Colonic mucosa (tissue), 4 donors: ENCODE data around the gene CERKL. TPM values are rescaled to one million over a fixed set of nuclear protein-coding genes. Genes with fewer than 3 reads are reported as not detected.
A peak's percentile ranks its signal among the peaks of the same experiment; 100 is the strongest.

ENCODE experiments used
- DNase-seq: peaks from one replicate; pipeline ENCODE4 v3.0.0-alpha.2; 2020
- H3K27ac ChIP-seq: fragments of 200-600 bp; one replicate; pipeline ENCODE4 v1.8.0; 2021
- H3K27me3 ChIP-seq: fragments of 200-600 bp; one replicate; pipeline ENCODE4 v1.8.0; 2021
- H3K36me3 ChIP-seq: fragments of 200-600 bp; one replicate; pipeline ENCODE4 v1.8.0; 2021
- H3K4me1 ChIP-seq: fragments of 200-600 bp; one replicate; pipeline ENCODE4 v1.8.0; 2021; ENCODE audit warnings: mild to moderate bottlenecking
- H3K4me3 ChIP-seq: fragments of 200-600 bp; one replicate; pipeline ENCODE4 v1.8.0; 2021
- H3K9ac ChIP-seq, 2 donors: one replicate each; pipeline ENCODE4 v1.7.0; 2013; ENCODE audit warnings: control low read depth in 2 of 2, low read depth in 2 of 2, low read length in 2 of 2
- H3K9me3 ChIP-seq: fragments of 200-600 bp; one replicate; pipeline ENCODE4 v1.8.0; 2021
- CTCF ChIP-seq: fragments of 200-600 bp; IDR thresholded peaks from one replicate; pipeline ENCODE4 v1.8.0; 2022; ENCODE audit warnings: antibody characterized with exemption, mild to moderate bottlenecking
- intact Hi-C: fragments of 100-400 bp; cut with DNase I; formaldehyde crosslinking; loops from one replicate; pipeline ENCODE4 v1.14.1; 2022
- total RNA-seq, 2 donors: library from RNA; stranded (reverse); fragmentation: NEBNext Ultra II Directional in 1 of 2; extraction: Animal tissue kit (Norgen Biotek cat#: 25700) in 1 of 2; gene quantifications; one replicate each; pipeline ENCODE4 v1.2.1, GENCODE V29; 2021
- donor health status: healthy.
- donor health status: DM: no; HTN: no; CAD: no.
- donor health status: DM: no; HTN: no; CAD: no.

The CERKL gene
- total RNA-seq, 2 donors from 2014 or later: 0.20 to 0.24 TPM

- H3K27me3 ChIP-seq: peaks cover 6% of the 10 kb centered on the region
- H3K4me3 ChIP-seq: no peak overlapping the region
- no peak for TF ChIP-seq CTCF
- H3K9me3 ChIP-seq: no peaks in the 10 kb centered on the region
- H3K4me1 ChIP-seq: no peaks in the 10 kb centered on the region
- intact Hi-C loops: no loop called here
- H3K27ac ChIP-seq: no peak overlapping the region
- no peak for DNase-seq
- no peak overlapping the region for H3K9ac ChIP-seq
- H3K36me3 ChIP-seq: no peaks in the 10 kb centered on the region
Measured at GRCh38 chr2:181660181-181660580, 3.3 kb upstream of the CERKL start.

- no peak overlapping the region for H3K27ac ChIP-seq
- intact Hi-C loops: no loop called here
- H3K27me3 ChIP-seq: peaks cover 6% of the 10 kb centered on the region
- no peak for TF ChIP-seq CTCF
- H3K4me1 ChIP-seq: no peaks in the 10 kb centered on the region
- H3K9me3 ChIP-seq: no peaks in the 10 kb centered on the region
- no peak overlapping the region for H3K9ac ChIP-seq
- no peaks in the 10 kb centered on the region for H3K36me3 ChIP-seq
- DNase-seq: no peak
- no peak overlapping the region for H3K4me3 ChIP-seq
Measured at GRCh38 chr2:181658444-181658843, 1.5 kb upstream of the CERKL start.

GRCh38 chr2:181657379-181657778 lies 474 bp upstream of the CERKL start:
- TF ChIP-seq CTCF: no peak
- peak overlapping the region; percentile 64 for H3K4me3 ChIP-seq
- H3K4me1 ChIP-seq: no peaks in the 10 kb centered on the region
- no peaks in the 10 kb centered on the region for H3K36me3 ChIP-seq
- no peak for DNase-seq
- intact Hi-C loops: no loop called here
- H3K9ac ChIP-seq: no peak overlapping the region
- no peak overlapping the region for H3K27ac ChIP-seq
- H3K9me3 ChIP-seq: no peaks in the 10 kb centered on the region
- H3K27me3 ChIP-seq: peaks cover 6% of the 10 kb centered on the region

GRCh38 chr2:181655519-181655918 lies 1.4 kb downstream of the CERKL start:
- Histone ChIP-seq H3K9ac (no peak overlapping the region), H3K4me1 (no peaks in the 10 kb centered on the region), H3K27ac (no peak overlapping the region), H3K4me3 (no peak overlapping the region), H3K36me3 (no peaks in the 10 kb centered on the region), H3K27me3 (peaks cover 6% of the 10 kb centered on the region), H3K9me3 (no peaks in the 10 kb centered on the region)
- TF ChIP-seq CTCF: no peak
- DNase-seq: no peak
- intact Hi-C loops: no loop called here

GRCh38 chr2:181649436-181649979 lies 7.4 kb downstream of the CERKL start:
- H3K36me3 ChIP-seq: no peaks in the 10 kb centered on the region
- no peak overlapping the region for H3K4me3 ChIP-seq
- DNase-seq: no peak
- H3K27ac ChIP-seq: no peak overlapping the region
- H3K4me1 ChIP-seq: no peaks in the 10 kb centered on the region
- intact Hi-C loops: no loop called here
- H3K27me3 ChIP-seq: no peaks in the 10 kb centered on the region
- H3K9me3 ChIP-seq: no peaks in the 10 kb centered on the region
- no peak for TF ChIP-seq CTCF
- no peak overlapping the region for H3K9ac ChIP-seq
